ENCODE data around the gene ACSF3.

ACSF3 gene

GRCh38 chr16:89102481-89103073, 8.9 kb downstream of the ACSF3 start:
- no peak for DNase-seq
- intact Hi-C loops (cut with DNase I) = no loop called here

GRCh38 chr16:89103156-89103555, 9.5 kb downstream of the ACSF3 start:
- intact Hi-C loops (cut with DNase I) = no loop called here
- no peak for DNase-seq

- no peak for DNase-seq
- intact Hi-C loops (cut with DNase I) = no loop called here
These were observed 10.1 kb downstream of the ACSF3 start for GRCh38 chr16:89103781-89104180.

- no peak for DNase-seq
- intact Hi-C loops (cut with DNase I) = no loop called here
These were observed 10.7 kb downstream of the ACSF3 start for GRCh38 chr16:89104303-89104702.

- DNase-seq = peak in 14 of 42 donors; percentile 1 to 59 (median 38)
- intact Hi-C loops (cut with DNase I) = no loop called here
These were observed 11.4 kb downstream of the ACSF3 start for GRCh38 chr16:89104930-89105571.

GRCh38 chr16:89105599-89106151, 12.0 kb downstream of the ACSF3 start:
- no peak for DNase-seq
- intact Hi-C loops (cut with DNase I) = no loop called here

- DNase-seq = no peak
- intact Hi-C loops (cut with DNase I) = no loop called here
These were observed 13.0 kb downstream of the ACSF3 start for GRCh38 chr16:89106533-89107202.

- intact Hi-C loops (cut with DNase I) = no loop called here
- DNase-seq = no peak
These were observed 13.5 kb downstream of the ACSF3 start for GRCh38 chr16:89107203-89107582.

GRCh38 chr16:89108416-89108815, 14.8 kb downstream of the ACSF3 start:
- no peak for DNase-seq

GRCh38 chr16:89110641-89111040, 17.0 kb downstream of the ACSF3 start:
- intact Hi-C loops (cut with DNase I) = no loop called here
- DNase-seq = peak in 2 of 42 donors; percentile 2 to 22

More at GRCh38 chr16:89108416-89108815, 14.8 kb downstream of the ACSF3 start:
- intact Hi-C loops (cut with DNase I) = no loop called here

GRCh38 chr16:89111263-89111662, 17.6 kb downstream of the ACSF3 start:
- peak in 1 of 42 donors; percentile 3 for DNase-seq
- intact Hi-C loops (cut with DNase I) = no loop called here

GRCh38 chr16:89112377-89113151, 18.9 kb downstream of the ACSF3 start:
- DNase-seq = peak in 1 of 42 donors; percentile 8
- intact Hi-C loops (cut with DNase I) = no loop called here

- peak in 1 of 42 donors; percentile 12 for DNase-seq
- intact Hi-C loops (cut with DNase I) = no loop called here
These were observed 19.5 kb downstream of the ACSF3 start for GRCh38 chr16:89113152-89113547.

- intact Hi-C loops (cut with DNase I) = no loop called here
- peak in 3 of 42 donors; percentile 2 to 15 (median 5) for DNase-seq
These were observed 20.0 kb downstream of the ACSF3 start for GRCh38 chr16:89113661-89114060.

- peak in 3 of 42 donors; percentile 1 to 42 (median 16) for DNase-seq
These were observed 20.7 kb downstream of the ACSF3 start for GRCh38 chr16:89114159-89114981.

GRCh38 chr16:89115216-89115861, 21.7 kb downstream of the ACSF3 start:
- DNase-seq = peak; percentile 63 to 92 (median 81)
- intact Hi-C loops (cut with DNase I) = no loop called here

More at GRCh38 chr16:89114159-89114981, 20.7 kb downstream of the ACSF3 start:
- intact Hi-C loops (cut with DNase I) = no loop called here

- peak in 2 of 42 donors; percentile 5 to 15 for DNase-seq
- intact Hi-C loops (cut with DNase I) = no loop called here
These were observed 22.9 kb downstream of the ACSF3 start for GRCh38 chr16:89116341-89117226.

Measured in head of caudate nucleus (tissue), 42 donors.